ENCODE data around the gene CD4. TPM values are rescaled to one million over a fixed set of nuclear protein-coding genes. Genes with fewer than 3 reads are reported as not detected.

CD4 gene
- total RNA-seq, 1 experiment from 2014 or later = 0.42 TPM

GRCh38 chr12:6773590-6774351, 15.6 kb upstream of the CD4 start:
- Histone ChIP-seq H3K79me2 (ENCODE audit: insufficient read depth, low read length) (peaks cover 9% of the 10 kb centered on the region), H3K36me3 (ENCODE audit: control insufficient read depth in 1 of 2, insufficient read depth in 2 of 2, low read length in 2 of 2) (peaks cover 9 to 13% of the 10 kb centered on the region in 2 experiments; a peak in 3 of 4 replicates), H3K4me3 (replicated peaks in 1 of 2; ENCODE audit: low read depth in 1 of 2, low read length in 2 of 2) (no peak overlapping the region), H3K27ac (ENCODE audit: low read depth, low read length) (no peak overlapping the region), H4K20me1 (ENCODE audit: insufficient read depth) (no peaks in the 10 kb centered on the region), H3K9ac (ENCODE audit: low read length) (no peak overlapping the region), H3K27me3 (ENCODE audit: insufficient read depth, low read length) (no peaks in the 10 kb centered on the region), H3K4me1 (ENCODE audit: control insufficient read depth in 1 of 2, insufficient read depth in 2 of 2, low read length in 2 of 2) (peaks cover 12 to 31% of the 10 kb centered on the region in 2 experiments; a peak in 3 of 4 replicates), H3K4me2 (ENCODE audit: low read length) (no peak overlapping the region), H2AFZ (ENCODE audit: low read depth, low read length, poor library complexity, severe bottlenecking) (no peak overlapping the region), H3K9me2 (ENCODE audit: insufficient read depth) (no peaks in the 10 kb centered on the region), H3K9me3 (ENCODE audit: control insufficient read depth in 1 of 2, insufficient read depth in 1 of 2, low read depth in 1 of 2, low read length in 2 of 2) (no peaks in the 10 kb centered on the region)
- DNase-seq (ENCODE audit: low read depth, low spot score) = no peak
- no peak for ATAC-seq
- ChIA-PET POLR2A (interaction anchor here (1.8 kb wide), 2 partner anchors 8 to 20 kb away, joined by 3 to 7 read pairs; partner anchors contain the start of gene PTMS), CTCF (interaction anchor here (1.0 kb wide), 1 partner anchor 21 kb away, joined by 3 read pairs; the partner anchor contains the start of gene MLF2), RAD21 (ENCODE audit: low non-redundant PET in 1 of 2, low total read pairs in 2 of 2, uncharacterized antibody in 2 of 2, unreplicated experiment in 2 of 2) (no interaction called here)
- no peak for TF ChIP-seq SIN3A (IDR thresholded peaks at IDR 0.05; ENCODE audit: low read depth)
- no peak for TF ChIP-seq POLR2A (IDR thresholded peaks at IDR 0.05; ENCODE audit: borderline replicate concordance, extremely low read depth, insufficient read depth, insufficient read length)
- no peak for TF ChIP-seq EZH2phosphoT487 (IDR thresholded peaks at IDR 0.05; ENCODE audit: borderline replicate concordance)
- TF ChIP-seq RAD21 (IDR thresholded peaks at IDR 0.05; ENCODE audit: low read depth) = no peak
- no peak for TF ChIP-seq ATF3 (IDR thresholded peaks at IDR 0.05)
- no peak for TF ChIP-seq YY1 (IDR thresholded peaks at IDR 0.05; ENCODE audit: extremely low read depth, insufficient replicate concordance, low read depth, low read length)
- TF ChIP-seq CEBPB (IDR thresholded peaks at IDR 0.05; ENCODE audit: low read depth) = no peak
- TF ChIP-seq REST (IDR thresholded peaks at IDR 0.05; ENCODE audit: low read depth) = no peak
- no peak for TF ChIP-seq CBX3 (IDR thresholded peaks at IDR 0.05; ENCODE audit: low read depth)
- TF ChIP-seq CTCF (IDR thresholded peaks at IDR 0.05 in 2 of 3, conservative IDR thresholded peaks at IDR 0.05 in 1 of 3; ENCODE audit: borderline replicate concordance in 1 of 3, insufficient read depth in 1 of 3, low read depth in 2 of 3, low read length in 2 of 3) = no peak
- no peak for TF ChIP-seq SRF (IDR thresholded peaks at IDR 0.05; ENCODE audit: low read depth)
- TF ChIP-seq ZFX (IDR thresholded peaks at IDR 0.05) = no peak
- intact Hi-C loops (cut with micrococcal nuclease) = no loop called here
- no TSS peak for BruUV-seq (replicated peaks)
